ENCODE measurements around the gene DENND4C.
"Not testable (repeated sequence)": the region's sequence is repeated elsewhere in the genome, so short reads cannot be mapped to it uniquely, and the experiment has no call there.

DENND4C gene

DNA sequence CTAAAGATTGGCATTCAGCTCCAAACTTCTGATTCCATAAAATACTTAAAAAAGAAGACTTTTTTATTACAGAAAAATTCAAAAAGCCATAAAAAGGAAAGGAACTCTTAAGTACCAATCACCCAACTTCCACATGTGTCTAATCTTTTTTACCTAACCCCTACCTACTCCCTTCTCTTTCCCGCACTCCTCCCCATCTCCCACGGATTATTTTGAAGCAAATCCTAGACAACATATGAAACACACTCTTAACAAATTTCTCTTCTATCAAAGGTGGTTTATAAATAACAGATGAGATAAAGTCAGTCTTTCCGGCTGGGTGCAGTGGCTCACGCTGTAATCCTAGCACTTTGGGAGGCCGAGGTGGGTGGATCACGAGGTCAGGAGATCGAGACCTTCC is 5.9 kb upstream of the DENND4C start:
- DNase-seq (ENCODE audit: low read depth), result no peak

DNA sequence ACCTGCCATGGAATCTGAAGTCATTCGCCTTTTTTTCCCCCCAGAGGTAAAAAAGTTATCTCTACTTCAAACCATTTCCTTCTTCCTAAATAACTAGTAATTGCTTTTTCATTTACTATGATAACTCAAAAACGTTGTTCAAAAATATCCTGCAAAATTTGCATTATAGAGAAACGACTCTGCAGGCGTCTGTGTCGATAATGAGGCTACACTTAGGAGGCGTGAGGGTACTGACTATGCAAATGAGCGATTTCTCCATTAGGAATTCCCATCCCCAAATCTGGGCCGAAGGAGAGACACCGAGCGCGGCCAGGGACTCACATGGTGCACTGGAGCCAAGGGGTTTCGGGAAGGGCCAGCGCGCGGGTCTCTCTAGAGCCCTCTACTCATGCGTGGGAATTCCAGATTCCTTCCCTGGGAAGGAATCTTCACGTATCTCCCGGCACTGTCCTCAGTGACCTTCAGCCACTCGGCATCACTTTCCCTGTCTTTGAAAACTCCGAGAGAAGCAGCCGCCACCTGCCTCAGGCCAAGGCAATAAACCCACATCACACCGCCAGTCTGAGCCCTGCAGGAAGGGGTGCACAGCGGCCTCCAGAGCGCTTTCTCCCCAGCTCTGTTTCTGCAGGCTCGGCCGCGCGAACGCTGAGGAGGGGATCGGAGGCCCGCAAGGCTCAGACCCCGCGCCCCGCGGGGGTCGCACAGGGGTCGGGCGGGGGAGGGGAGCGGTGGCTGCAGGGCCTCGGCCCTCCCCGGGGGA is 718 bp upstream of the DENND4C start:
- no peak for DNase-seq (ENCODE audit: low read depth)

GRCh38 chr9:19231126-19231903 is 822 bp downstream of the DENND4C start:
- no peak for DNase-seq (ENCODE audit: low read depth)

DNA sequence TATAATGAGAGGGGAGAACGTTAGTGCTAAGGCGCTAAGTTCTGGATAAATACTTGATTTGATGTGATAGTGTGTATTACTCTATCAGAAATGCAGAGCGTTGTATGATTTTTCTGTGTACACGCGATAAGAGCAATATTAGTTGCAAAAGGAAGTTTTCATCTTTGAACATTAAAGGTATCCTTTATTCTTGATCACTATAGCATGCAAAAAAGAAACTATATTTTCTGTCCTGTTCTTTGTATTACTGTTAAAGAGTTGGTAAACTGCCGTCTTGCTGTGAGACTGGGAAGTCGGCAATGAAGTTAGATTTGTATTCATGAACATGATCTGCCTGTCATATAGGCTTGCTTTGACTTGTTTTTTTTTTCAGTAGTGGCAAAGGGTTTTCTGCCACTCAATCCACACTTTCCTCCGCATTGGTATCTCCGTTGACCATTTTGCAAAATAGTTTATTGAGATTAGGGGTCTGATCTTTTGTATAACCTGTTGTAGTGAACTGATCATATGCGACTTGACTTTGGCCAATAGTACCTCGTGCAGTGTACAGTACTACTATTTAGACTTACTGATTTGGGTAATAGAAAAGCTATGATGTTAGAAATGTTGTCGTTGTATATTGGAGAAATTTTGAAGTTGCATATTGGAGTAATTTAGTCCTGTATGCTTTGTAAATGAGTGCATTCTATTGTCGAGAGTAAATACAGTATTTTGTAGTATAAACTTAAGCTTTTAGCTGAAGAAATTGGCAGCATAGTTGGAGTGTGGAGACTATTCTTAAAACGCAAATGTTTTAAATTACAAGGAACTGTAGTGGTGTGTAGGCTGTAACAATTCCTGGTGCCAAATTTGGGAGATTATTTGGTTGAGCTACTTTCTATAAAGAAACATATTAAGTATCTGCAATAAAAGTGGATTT is 1.7 kb downstream of the DENND4C start:
- no peak for DNase-seq (ENCODE audit: low read depth)

DNA sequence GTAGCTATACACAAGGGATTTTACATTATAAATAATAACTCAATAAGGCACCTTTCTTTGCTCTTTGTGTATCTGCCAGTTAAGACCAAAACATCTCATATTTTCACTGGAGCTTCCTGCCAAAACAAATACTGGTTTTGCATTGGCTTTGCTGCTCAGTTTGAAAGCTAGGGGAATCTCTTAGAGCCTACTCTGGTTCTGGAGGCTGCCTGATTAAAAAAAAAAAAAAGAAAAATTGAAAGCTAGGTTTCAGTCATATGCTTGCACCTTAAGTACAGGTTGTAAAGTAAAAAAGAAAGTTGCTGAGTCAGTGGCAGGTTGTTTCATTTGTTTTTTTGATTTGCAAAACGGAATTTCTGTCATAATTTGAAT is 2.3 kb downstream of the DENND4C start:
- DNase-seq (ENCODE audit: low read depth), result no peak

DNA sequence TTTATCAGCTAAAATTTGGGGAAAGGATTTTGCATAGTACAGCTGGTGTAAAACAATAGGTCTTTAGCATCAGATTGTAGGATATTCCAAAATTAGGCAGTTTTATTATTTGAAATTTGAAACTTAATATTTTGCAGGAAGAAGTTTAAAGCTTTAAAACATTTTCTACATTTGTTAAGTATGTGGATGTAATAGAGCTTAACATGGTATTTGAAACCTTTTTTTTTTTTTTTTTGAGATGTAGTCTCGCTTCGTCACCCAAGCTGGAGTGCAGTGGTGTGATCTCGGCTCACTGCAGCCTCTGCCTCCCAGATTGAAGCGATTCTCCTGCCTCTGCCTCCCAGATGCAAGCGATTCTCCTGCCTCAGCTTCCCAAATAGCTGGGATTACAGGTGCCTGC is 2.9 kb downstream of the DENND4C start:
- DNase-seq (ENCODE audit: low read depth), result no peak

- no peak for DNase-seq (ENCODE audit: low read depth)
Measured at GRCh38 chr9:19239955-19240354, 9.5 kb downstream of the DENND4C start.

- no peak for DNase-seq (ENCODE audit: low read depth)
Measured at GRCh38 chr9:19241728-19242127, 11.2 kb downstream of the DENND4C start.

- DNase-seq (ENCODE audit: low read depth), result no peak
Measured at GRCh38 chr9:19243366-19244033, 13.0 kb downstream of the DENND4C start.

DNA sequence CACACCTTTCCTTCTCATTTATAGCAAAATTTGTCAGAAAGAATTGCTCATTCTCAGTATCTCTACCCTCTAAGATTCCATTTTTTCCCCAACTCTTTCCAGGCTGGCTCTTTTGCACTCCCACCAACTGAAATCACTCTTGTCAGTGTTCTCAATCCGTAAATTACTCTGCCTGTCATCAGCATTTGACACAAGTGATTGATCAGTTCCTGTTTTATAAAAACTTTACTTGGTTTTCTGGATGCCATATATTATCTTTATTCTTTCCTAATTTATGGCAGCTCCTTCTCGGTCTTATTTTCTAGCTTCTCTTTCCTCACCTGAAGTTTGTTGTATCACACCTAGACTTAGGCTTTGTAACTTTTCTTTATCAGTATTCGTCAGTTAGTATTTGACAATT is 16.4 kb downstream of the DENND4C start:
- DNase-seq (ENCODE audit: low read depth), result no peak

DNA sequence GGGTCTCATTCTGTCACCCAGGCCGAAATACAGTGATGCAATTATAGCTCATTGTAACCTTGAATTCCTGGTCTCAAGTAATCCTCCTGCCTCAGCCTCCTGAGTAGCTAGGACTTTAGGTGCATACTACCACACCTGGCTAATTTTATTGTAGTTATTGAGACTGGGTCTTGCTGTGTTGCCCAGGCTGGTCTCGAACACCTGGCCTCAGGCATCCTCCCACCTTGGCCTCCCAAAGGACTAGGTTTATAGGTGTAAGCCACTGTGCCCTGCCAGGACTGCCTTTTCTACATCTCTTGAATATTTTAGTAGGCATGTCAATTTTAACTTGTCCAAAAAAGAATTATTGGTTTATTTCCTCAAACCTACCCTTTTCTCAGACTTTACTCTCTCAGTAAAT is 16.9 kb downstream of the DENND4C start:
- no peak for DNase-seq (ENCODE audit: low read depth)

DNA sequence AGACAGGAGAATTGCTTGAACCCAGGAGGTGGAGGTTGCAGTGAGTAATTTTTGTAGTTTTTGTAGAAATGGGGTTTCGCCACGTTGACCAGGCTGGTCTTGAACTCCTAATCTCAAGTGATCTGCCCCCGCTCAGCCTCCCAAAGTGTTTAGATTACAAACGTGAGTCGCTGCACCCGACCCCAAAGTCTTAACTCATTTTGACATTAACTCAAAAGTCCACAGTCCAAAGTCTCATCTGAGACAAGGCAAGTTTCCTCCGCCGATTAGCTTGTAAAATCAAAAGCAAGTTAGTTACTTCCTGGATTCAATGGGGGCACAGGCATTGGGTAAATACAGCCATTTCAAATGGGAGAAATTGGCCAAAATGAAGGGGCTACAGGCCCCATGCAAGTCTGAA is 19.9 kb downstream of the DENND4C start:
- not testable (repeated sequence) for DNase-seq (ENCODE audit: low read depth)

GRCh38 chr9:19251203-19251602 is 20.7 kb downstream of the DENND4C start:
- not testable (repeated sequence) for DNase-seq (ENCODE audit: low read depth)

- not testable (repeated sequence) for DNase-seq (ENCODE audit: low read depth)
Measured at GRCh38 chr9:19251622-19252021, 21.1 kb downstream of the DENND4C start.

GRCh38 chr9:19252174-19252884 is 21.8 kb downstream of the DENND4C start:
- no peak for DNase-seq (ENCODE audit: low read depth)

- DNase-seq (ENCODE audit: low read depth), result no peak
Measured at GRCh38 chr9:19252885-19253219, 22.4 kb downstream of the DENND4C start.

DNA sequence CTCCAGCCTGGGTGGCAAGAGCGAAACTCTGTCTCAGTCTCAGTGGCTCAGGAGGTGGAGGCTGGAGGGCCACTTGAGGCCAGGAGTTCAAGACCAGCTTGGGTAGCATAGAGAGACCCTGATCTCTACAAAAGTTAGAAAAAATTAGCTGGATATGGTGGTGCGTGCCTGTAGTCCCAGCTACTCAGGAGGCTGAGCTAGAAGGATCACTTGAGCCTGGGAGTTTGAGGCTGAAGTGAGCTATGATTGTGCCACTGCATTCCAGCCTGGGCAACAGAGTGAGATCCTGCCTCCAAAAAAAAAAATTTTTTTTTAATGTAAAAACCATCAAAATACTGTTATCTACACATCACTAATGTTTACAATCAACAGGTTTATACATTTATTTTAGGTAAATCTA is 24.6 kb downstream of the DENND4C start:
- DNase-seq (ENCODE audit: low read depth), result no peak

- DNase-seq (ENCODE audit: low read depth), result no peak
Measured at GRCh38 chr9:19255821-19256220, 25.3 kb downstream of the DENND4C start.

- DNase-seq (ENCODE audit: low read depth), result not testable (repeated sequence)
Measured at GRCh38 chr9:19259665-19260255, 29.3 kb downstream of the DENND4C start.

DNA sequence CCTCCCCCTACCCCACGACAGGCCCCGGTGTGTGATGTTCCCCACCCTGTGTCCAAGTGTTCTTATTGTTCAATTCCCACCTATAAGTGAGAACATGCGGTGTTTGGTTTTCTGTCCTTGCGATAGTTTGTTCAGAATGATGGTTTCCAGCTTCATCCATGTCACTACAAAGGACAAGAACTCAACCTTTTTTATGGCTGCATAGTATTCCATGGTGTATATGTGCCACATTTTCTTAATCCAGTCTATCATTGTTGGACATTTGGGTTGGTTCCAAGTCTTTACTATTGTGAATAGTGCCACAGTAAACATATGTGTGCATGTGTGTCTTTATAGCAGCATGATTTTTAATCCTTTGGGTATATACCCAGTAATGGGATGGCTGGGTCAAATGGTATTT is 35.1 kb downstream of the DENND4C start:
- DNase-seq (ENCODE audit: low read depth), result not testable (repeated sequence)
